HAP-1 (cell line): ENCODE data around the gene DNMT3A.

Source experiments
- DNase-seq, 2 experiments: peaks; one replicate each; pipeline ENCODE4 v3.0.0-alpha.2; 2016 to 2020; ENCODE audit warnings: low spot score in 2 of 2
- H3K27me3 ChIP-seq: fragments of 250-450 bp; sonication (Bioruptor Pico); 2 replicates; pipeline ENCODE4 v1.5.1; 2020; ENCODE audit warnings: low read depth, mild to moderate bottlenecking, moderate library complexity
- H3K36me3 ChIP-seq: fragments of 250-450 bp; sonication (Bioruptor Pico); replicated peaks from 2 replicates; pipeline ENCODE4 v1.5.1; 2020; ENCODE audit warnings: mild to moderate bottlenecking
- H3K4me1 ChIP-seq: fragments of 250-450 bp; sonication (Bioruptor Pico); 2 replicates; pipeline ENCODE4 v1.5.1; 2020; ENCODE audit warnings: mild to moderate bottlenecking
- H3K4me3 ChIP-seq: fragments of 250-450 bp; sonication (Bioruptor Pico); 2 replicates; pipeline ENCODE4 v1.5.1; 2020; ENCODE audit warnings: mild to moderate bottlenecking, moderate library complexity
- H3K9me3 ChIP-seq: fragments of 250-450 bp; sonication (Bioruptor Pico); 2 replicates; pipeline ENCODE4 v1.5.1; 2020; ENCODE audit warnings: mild to moderate bottlenecking, moderate library complexity
- in situ Hi-C: fragments of 300-500 bp; cut with MboI; formaldehyde crosslinking; loops from 3 replicates; pipeline ENCODE4 v1.14.3; 2020; ENCODE audit warnings: low sequenced_read_pairs, inconsistent platforms, mixed read lengths

DNMT3A gene

GRCh38 chr2:25233916-25234605, 107.7 kb downstream of the DNMT3A start:
- H3K9me3 ChIP-seq, result no peaks in the 10 kb centered on the region
- no peaks in the 10 kb centered on the region for H3K27me3 ChIP-seq
- DNase-seq, result no peak
- in situ Hi-C loops, result no loop called here
- 0 out of 2 replicates have a peak, but pooled peaks cover under 1% of the 10 kb centered on the region for H3K4me1 ChIP-seq
- no peaks in the 10 kb centered on the region for H3K36me3 ChIP-seq
- no peak overlapping the region for H3K4me3 ChIP-seq

- no peaks in the 10 kb centered on the region for H3K9me3 ChIP-seq
- DNase-seq, result no peak
- in situ Hi-C loops, result no loop called here
- H3K36me3 ChIP-seq, result no peaks in the 10 kb centered on the region
- H3K4me1 ChIP-seq, result peaks cover 8% of the 10 kb centered on the region
- H3K4me3 ChIP-seq, result no peak overlapping the region
- H3K27me3 ChIP-seq, result no peaks in the 10 kb centered on the region
Measured at GRCh38 chr2:25232248-25232825, 109.4 kb downstream of the DNMT3A start.

GRCh38 chr2:25230948-25231311, 110.8 kb downstream of the DNMT3A start:
- Histone ChIP-seq H3K27me3 (no peaks in the 10 kb centered on the region), H3K36me3 (no peaks in the 10 kb centered on the region), H3K4me3 (no peak overlapping the region), H3K9me3 (no peaks in the 10 kb centered on the region), H3K4me1 (peaks cover 8% of the 10 kb centered on the region)
- DNase-seq, result no peak
- in situ Hi-C loops, result no loop called here

GRCh38 chr2:25230198-25230947, 111.4 kb downstream of the DNMT3A start:
- no peak for DNase-seq
- Histone ChIP-seq H3K36me3 (no peaks in the 10 kb centered on the region), H3K9me3 (no peaks in the 10 kb centered on the region), H3K4me3 (no peak overlapping the region), H3K27me3 (no peaks in the 10 kb centered on the region), H3K4me1 (peaks cover 8% of the 10 kb centered on the region)
- in situ Hi-C loops, result no loop called here

GRCh38 chr2:25229279-25230197, 112.2 kb downstream of the DNMT3A start:
- no peak for DNase-seq
- Histone ChIP-seq H3K9me3 (no peaks in the 10 kb centered on the region), H3K4me3 (no peak overlapping the region), H3K4me1 (peaks cover 8% of the 10 kb centered on the region), H3K36me3 (no peaks in the 10 kb centered on the region), H3K27me3 (no peaks in the 10 kb centered on the region)
- in situ Hi-C loops, result no loop called here

- no peak overlapping the region for H3K4me3 ChIP-seq
- no peaks in the 10 kb centered on the region for H3K27me3 ChIP-seq
- no peaks in the 10 kb centered on the region for H3K36me3 ChIP-seq
- in situ Hi-C loops, result no loop called here
- no peaks in the 10 kb centered on the region for H3K9me3 ChIP-seq
- peak; percentile 74 to 87 for DNase-seq
- H3K4me1 ChIP-seq, result peaks cover 8% of the 10 kb centered on the region
Measured at GRCh38 chr2:25228848-25229278, 112.9 kb downstream of the DNMT3A start.

- no peaks in the 10 kb centered on the region for H3K36me3 ChIP-seq
- no peaks in the 10 kb centered on the region for H3K27me3 ChIP-seq
- DNase-seq, result no peak
- in situ Hi-C loops, result no loop called here
- peaks cover 8% of the 10 kb centered on the region for H3K4me1 ChIP-seq
- H3K9me3 ChIP-seq, result no peaks in the 10 kb centered on the region
- no peak overlapping the region for H3K4me3 ChIP-seq
Measured at GRCh38 chr2:25227576-25227975, 114.1 kb downstream of the DNMT3A start.

- in situ Hi-C loops, result no loop called here
- H3K9me3 ChIP-seq, result no peaks in the 10 kb centered on the region
Measured at GRCh38 chr2:25226827-25227226, 114.9 kb downstream of the DNMT3A start.

GRCh38 chr2:25222477-25223121, 119.1 kb downstream of the DNMT3A start:
- no peak overlapping the region for H3K4me3 ChIP-seq
- in situ Hi-C loops, result no loop called here
- H3K36me3 ChIP-seq, result no peaks in the 10 kb centered on the region
- H3K27me3 ChIP-seq, result no peaks in the 10 kb centered on the region
- H3K9me3 ChIP-seq, result no peaks in the 10 kb centered on the region
- no peaks in the 10 kb centered on the region for H3K4me1 ChIP-seq
- DNase-seq, result no peak

More at GRCh38 chr2:25226827-25227226, 114.9 kb downstream of the DNMT3A start:
- no peak for DNase-seq
- H3K27me3 ChIP-seq, result no peaks in the 10 kb centered on the region
- H3K4me3 ChIP-seq, result no peak overlapping the region
- H3K36me3 ChIP-seq, result no peaks in the 10 kb centered on the region
- peaks cover 8% of the 10 kb centered on the region for H3K4me1 ChIP-seq

- Histone ChIP-seq H3K27me3 (no peaks in the 10 kb centered on the region), H3K36me3 (no peaks in the 10 kb centered on the region), H3K4me3 (no peak overlapping the region), H3K9me3 (no peaks in the 10 kb centered on the region), H3K4me1 (peaks cover 3% of the 10 kb centered on the region)
- DNase-seq, result no peak
- in situ Hi-C loops, result no loop called here
Measured at GRCh38 chr2:25221579-25221978, 120.1 kb downstream of the DNMT3A start.

- no peaks in the 10 kb centered on the region for H3K27me3 ChIP-seq
- no peak for DNase-seq
- no peak overlapping the region for H3K4me3 ChIP-seq
- H3K9me3 ChIP-seq, result no peaks in the 10 kb centered on the region
- in situ Hi-C loops, result no loop called here
- no peaks in the 10 kb centered on the region for H3K36me3 ChIP-seq
- peaks cover 7% of the 10 kb centered on the region for H3K4me1 ChIP-seq
Measured at GRCh38 chr2:25220313-25220712, 121.4 kb downstream of the DNMT3A start.

- in situ Hi-C loops, result no loop called here
Measured at GRCh38 chr2:25219621-25220020, 122.1 kb downstream of the DNMT3A start.

GRCh38 chr2:25218100-25218499, 123.6 kb downstream of the DNMT3A start:
- Histone ChIP-seq H3K9me3 (no peaks in the 10 kb centered on the region), H3K27me3 (no peaks in the 10 kb centered on the region), H3K4me1 (peaks cover 7% of the 10 kb centered on the region), H3K36me3 (no peaks in the 10 kb centered on the region), H3K4me3 (no peak overlapping the region)
- in situ Hi-C loops, result no loop called here
- DNase-seq, result no peak

More at GRCh38 chr2:25219621-25220020, 122.1 kb downstream of the DNMT3A start:
- H3K27me3 ChIP-seq, result no peaks in the 10 kb centered on the region
- H3K36me3 ChIP-seq, result no peaks in the 10 kb centered on the region
- DNase-seq, result no peak
- H3K4me3 ChIP-seq, result no peak overlapping the region
- H3K4me1 ChIP-seq, result peaks cover 7% of the 10 kb centered on the region
- H3K9me3 ChIP-seq, result no peaks in the 10 kb centered on the region
